Measurements from ENCODE around the gene ZDHHC11.
"Not testable (repeated sequence)": the region's sequence is repeated elsewhere in the genome, so short reads cannot be mapped to it uniquely, and the experiment has no call there.

Gene ZDHHC11

DNA sequence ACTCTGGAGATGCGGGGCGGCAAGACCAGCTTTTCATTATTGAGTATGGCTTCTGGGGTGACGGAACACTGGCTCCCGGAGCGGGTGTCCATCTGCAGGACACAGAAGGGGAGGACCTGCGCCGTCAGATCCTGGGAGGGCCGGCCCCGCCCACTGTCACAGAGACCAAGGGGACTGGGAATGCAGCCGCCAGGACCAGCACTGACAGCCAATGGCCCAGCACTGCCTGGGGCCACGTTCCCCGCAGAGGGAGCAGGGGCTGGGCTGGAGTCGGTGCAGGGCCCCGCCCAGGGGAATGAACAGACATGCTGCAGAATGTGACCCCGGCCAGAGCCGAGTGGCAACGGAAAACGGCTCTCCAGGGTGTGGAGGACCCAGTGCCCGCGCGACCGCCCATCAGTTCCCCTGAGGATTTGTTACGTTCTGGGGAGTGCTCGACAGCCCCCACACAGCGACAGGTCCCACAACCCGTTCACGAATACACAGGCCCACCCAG is at the start of gene ZDHHC11:
Gene ZDHHC11 (minus strand): TSS at position 476 of the 496 bp plus-strand sequence. CDS start 384 bp downstream, at position 92.
- no peak for FAIRE-seq

DNA sequence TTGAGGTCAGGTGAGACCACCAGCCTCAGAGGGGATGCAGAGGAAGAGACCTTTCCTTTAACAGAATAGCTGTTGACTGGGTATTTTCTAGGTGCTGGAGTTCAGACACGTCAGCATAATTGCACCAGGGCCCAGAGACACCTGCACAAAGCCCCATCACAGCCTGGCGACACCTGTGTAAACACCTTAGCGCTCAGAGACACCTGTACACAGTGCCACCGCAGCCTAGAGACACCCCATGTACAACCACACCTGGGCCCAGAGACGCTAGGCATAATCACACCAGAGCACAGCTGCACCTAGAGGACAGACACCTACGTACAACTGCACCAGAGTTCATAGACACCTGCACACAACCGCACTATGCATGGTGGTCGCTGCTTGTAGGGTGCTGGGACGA is 42.9 kb upstream of the ZDHHC11 start:
- FAIRE-seq, result no peak

DNA sequence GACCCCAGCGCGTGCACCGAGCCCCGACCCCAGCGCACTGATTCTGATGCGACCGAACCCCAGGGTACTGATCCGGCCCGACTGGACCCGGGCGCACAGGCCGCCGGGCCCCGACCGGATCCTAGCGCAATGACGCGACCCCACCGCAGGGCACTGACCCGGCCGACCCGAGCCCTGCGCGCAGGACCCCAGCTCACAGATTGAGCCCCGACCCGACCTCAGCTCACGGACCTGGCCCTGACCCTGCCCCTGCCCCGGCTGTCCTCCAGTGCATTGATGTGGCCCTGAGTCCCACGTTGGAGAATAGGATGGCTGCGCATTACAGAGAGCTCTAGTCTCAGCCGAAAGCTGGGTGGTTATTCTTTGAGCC is 42.3 kb upstream of the ZDHHC11 start:
- FAIRE-seq, result no peak

- FAIRE-seq, result no peak
These were observed 41.8 kb upstream of the ZDHHC11 start, which contains the start of the genes BRD9 and TRIP13 for GRCh38 chr5:892394-893136. Gene BRD9, minus strand, starts transcription at chr5:892801. Its CDS starts 144 bp downstream, at chr5:892657. Gene TRIP13, plus strand, starts transcription at chr5:892884. Its CDS starts 115 bp downstream, at chr5:892999.

- no peak for FAIRE-seq
These were observed 41.1 kb upstream of the ZDHHC11 start for GRCh38 chr5:891837-892393.

DNA sequence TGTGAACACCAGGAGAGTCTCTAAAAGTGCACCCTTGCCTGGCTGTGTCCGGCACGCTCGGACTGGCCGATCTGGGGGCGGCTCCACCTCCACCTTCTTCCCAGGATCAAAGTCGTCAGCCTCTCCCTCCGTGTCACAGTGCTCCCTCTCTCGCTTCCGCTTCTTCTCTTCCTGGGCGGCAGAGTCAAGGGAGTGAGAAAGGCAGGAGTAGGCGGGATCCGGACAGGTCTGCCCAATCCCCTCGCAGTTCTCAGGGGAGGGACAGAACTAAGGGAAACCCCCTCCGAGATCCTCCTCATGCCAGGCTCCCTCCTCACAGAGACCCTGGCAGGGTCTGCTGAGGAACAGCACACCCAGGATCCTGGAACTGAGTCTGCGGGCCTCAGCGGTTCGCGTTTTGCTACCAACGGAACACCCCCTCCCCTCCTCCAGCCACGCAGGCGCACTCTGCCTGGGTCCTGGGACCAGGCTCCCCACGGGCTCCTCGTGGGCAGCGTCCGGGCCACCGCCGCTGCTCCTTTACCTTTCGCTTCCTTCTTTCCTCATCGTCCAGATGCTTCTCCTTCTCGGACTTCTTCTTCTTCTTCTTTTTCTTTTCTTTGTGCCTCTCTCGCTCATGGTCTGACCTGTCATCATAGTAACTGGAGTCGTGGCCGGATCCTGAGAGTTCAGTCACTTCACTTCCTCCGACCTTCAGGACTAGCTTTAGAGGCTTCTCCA is 40.5 kb upstream of the ZDHHC11 start:
- FAIRE-seq, result no peak

DNA sequence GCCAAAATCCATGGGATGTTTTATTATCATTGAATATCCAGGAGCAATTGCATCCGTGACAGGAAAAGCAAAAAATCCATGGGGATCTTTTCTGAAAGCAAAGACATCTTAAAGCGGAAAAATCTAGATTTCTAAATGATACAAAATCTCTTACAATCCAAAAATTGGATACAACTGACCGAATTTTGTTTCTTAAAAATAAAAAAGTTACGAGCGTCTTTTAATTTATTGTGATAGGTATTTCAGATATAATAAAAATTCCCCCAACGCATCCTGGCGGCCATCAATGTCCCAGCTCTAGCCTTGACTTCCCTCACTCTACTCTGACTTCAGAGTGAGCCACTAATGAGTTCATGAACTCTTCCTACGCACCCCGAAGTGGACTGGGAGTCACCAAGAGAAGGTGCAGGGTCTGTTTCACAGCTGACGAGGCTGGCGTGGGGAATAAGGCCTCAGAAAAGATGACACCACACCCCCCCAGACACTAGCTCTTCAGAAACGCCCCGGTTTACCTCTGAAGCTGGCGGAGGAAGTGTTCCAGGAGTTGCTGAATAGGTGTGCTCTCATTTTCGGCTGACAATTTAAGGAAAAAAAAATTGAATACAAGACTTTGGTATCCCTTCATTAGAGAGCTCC is 38.4 kb upstream of the ZDHHC11 start:
- FAIRE-seq, result no peak

- no peak for FAIRE-seq
These were observed 37.9 kb upstream of the ZDHHC11 start for GRCh38 chr5:888638-889035.

DNA sequence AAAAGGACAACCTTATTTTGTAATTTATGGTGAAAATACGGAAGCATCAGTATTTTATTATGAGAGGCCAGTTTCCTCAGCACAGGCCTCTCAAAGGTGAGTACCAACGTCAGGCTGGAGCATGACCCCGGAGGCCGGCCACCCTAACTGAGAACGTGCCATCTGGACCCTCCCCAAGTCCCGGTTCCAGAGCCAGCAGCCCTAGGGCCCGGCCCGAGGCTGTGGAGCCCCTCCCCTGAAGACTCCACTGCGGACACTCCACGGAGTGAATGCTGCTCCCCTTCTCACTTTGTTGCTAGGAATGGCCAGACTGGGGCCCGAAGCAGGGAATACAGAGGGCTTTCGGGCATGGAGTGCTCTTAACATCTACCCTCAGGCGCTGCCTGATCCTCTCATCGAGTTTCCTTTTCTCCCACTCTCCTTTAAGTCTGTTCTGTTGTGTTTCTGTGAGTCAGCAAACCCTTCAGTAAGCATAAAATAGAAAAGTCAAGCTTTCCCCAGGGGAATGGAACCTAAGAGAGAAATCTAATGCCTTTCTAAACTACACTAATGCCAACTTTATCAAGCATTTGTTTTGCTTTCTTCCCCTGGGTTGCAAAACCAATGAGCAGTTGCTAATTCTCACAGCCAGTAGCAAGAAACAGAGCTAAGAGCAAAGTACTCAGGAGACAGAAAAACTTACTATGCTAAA is 37.3 kb upstream of the ZDHHC11 start:
- no peak for FAIRE-seq

- FAIRE-seq, result no peak
These were observed 36.0 kb upstream of the ZDHHC11 start for GRCh38 chr5:886716-887325.

DNA sequence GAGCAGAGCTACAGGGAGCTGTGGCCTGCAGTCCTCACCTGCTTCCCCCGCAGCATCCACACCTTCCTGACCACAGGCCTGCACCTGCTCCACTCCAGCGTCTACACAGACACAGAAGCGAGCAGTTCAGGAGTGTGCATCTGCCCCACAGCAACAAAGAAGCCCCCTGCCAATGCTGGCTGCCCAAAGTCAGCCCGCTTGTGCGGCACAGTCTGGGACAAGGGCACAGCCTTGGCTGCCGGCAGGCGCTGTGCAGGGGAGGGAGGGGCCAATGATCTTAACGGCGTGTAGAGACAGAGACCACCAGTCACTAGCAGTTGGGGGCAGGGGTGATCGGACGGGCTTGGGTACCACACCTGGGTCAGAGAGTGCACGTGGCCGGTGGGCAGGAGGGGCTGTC is 35.2 kb upstream of the ZDHHC11 start:
- no peak for FAIRE-seq

DNA sequence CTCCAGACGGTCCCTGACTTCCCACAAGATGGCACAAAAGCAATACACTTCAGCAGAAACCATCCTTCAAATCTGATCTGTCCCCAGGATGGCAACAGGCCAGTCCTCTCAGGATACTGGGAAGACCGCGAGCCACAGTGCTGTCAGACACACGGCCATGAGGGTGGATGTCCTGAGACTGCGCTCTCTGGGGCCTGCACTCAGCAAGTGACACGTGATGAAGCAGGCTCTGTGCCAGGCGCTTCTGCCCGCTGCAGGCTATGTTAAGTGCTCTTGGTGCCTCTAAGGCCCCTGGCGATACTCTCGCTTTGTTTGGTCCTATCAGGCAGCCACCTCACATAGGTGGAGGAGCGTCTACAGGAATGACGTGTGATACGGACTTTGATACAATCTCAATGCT is 34.7 kb upstream of the ZDHHC11 start:
- FAIRE-seq, result no peak

GRCh38 chr5:885127-885442 is 34.3 kb upstream of the ZDHHC11 start:
- no peak for FAIRE-seq

GRCh38 chr5:884345-885126 is 33.8 kb upstream of the ZDHHC11 start:
- no peak for FAIRE-seq

- no peak for FAIRE-seq
These were observed 32.8 kb upstream of the ZDHHC11 start for GRCh38 chr5:883475-884181.

DNA sequence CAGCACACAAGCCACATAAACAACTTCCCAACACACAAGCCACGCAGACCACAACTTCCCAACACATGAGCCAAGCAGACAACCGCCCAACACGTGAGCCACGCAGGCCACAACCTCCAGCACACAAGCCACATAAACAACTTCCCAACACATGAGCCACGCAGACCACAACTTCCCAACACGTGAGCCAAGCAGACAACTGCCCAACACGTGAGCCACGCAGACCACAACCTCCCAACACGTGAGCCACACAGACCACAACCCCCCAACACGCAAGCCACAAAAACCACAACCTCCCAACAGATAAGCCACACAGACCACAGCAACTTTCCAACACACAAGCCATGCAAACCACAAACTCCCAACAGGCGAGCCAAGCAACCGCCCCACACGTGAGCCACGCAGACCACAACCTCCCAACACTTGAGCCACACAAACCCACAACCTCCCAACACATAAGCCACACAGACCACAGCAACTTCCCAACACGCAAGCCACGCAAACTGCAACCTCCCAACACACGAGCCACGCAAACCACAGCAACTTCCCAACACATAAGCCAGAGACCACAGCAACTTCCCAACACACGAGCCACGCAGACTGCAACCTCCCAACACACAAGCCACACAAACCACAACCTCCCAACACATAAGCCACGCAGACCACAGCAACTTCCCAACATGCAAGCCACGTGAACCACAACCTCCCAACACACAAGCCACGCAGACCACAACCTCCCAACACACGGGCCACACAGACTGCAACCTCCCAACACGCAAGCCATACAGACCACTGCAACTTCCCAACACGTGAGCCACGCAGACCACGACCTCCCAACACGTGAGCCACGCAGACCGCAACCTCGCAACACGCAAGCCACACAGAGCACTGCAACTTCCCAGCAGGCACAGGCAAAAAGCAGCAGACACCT is 31.7 kb upstream of the ZDHHC11 start:
- no peak for FAIRE-seq

DNA sequence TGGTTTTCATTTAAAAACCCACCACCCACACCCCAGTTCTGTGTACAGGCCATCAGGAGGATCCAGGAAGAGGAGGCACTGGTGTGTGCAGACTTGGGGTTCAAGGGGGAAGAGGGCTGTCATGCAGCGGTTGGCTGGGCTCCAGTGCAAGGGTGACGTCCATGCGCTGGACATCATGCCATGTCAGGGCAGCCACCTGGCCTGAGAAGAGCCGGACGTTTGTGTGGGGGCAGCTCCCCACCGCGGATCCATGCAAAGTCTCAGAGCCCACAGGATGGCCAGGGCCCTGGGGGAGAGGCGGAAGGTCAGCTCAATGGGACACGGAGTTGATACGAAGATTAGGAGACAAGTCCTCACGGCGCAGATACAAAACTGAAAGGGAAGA is 30.8 kb upstream of the ZDHHC11 start:
- no peak for FAIRE-seq

- FAIRE-seq, result no peak
These were observed 30.2 kb upstream of the ZDHHC11 start for GRCh38 chr5:880816-881550.

DNA sequence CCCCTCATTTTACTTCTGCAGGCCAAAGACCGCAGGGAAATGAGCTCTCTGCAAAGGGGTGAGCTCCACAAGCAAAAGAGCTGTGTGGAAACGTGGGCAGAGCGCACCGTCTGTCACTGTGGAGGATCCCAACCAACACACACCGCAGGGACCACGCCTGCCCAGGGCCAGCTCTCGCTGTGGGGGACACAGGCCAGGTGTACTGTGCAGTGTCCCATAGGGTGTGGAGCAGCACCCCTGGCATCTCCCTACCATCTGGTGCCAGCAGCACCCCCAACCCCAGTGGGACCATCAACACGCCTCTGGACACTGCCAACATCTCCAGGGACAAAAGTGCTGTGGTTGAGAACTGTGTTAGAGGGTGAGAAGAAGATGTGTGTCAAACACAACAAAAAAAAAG is 27.9 kb upstream of the ZDHHC11 start:
- not testable (repeated sequence) for FAIRE-seq

Data from A204.1 (cell line).